GM18511 (cell line): Measurements from ENCODE around the gene RIPK4.

Experiments used
- ATAC-seq: cut with Tn5 transposase; IDR thresholded peaks from one replicate; pipeline ENCODE4 v1.9.1; 2021; ENCODE audit warnings: mild to moderate bottlenecking, moderate library complexity; ENCODE audit not compliant: unreplicated experiment

RIPK4 gene

GRCh38 chr21:41766883-41767605, at the start of gene RIPK4:
TSS of gene RIPK4 (minus strand) at chr21:41767052. CDS start at chr21:41767041, 11 bp downstream.
- ATAC-seq = peak; percentile 61

- ATAC-seq = no peak
These were observed 49.1 kb upstream of the RIPK4 start for GRCh38 chr21:41815652-41816582.

GRCh38 chr21:41813226-41813625, 46.4 kb upstream of the RIPK4 start:
- no peak for ATAC-seq

GRCh38 chr21:41812679-41813078, 45.8 kb upstream of the RIPK4 start:
- ATAC-seq = no peak

- ATAC-seq = no peak
These were observed 43.7 kb upstream of the RIPK4 start for GRCh38 chr21:41810597-41810932.

GRCh38 chr21:41809891-41810596, 43.2 kb upstream of the RIPK4 start:
- ATAC-seq = no peak

GRCh38 chr21:41808846-41809245, 42.0 kb upstream of the RIPK4 start:
- no peak for ATAC-seq

GRCh38 chr21:41808094-41808493, 41.2 kb upstream of the RIPK4 start:
- ATAC-seq = no peak

GRCh38 chr21:41806773-41807172, 39.9 kb upstream of the RIPK4 start:
- no peak for ATAC-seq

- ATAC-seq = no peak
These were observed 38.8 kb upstream of the RIPK4 start for GRCh38 chr21:41805643-41806042.

- ATAC-seq = no peak
These were observed 38.2 kb upstream of the RIPK4 start for GRCh38 chr21:41805038-41805437.

GRCh38 chr21:41804381-41804780, 37.5 kb upstream of the RIPK4 start:
- no peak for ATAC-seq

- ATAC-seq = no peak
These were observed 36.5 kb upstream of the RIPK4 start for GRCh38 chr21:41803316-41803715.

GRCh38 chr21:41802684-41803083, 35.8 kb upstream of the RIPK4 start:
- no peak for ATAC-seq

GRCh38 chr21:41802198-41802584, 35.3 kb upstream of the RIPK4 start:
- ATAC-seq = no peak

- ATAC-seq = no peak
These were observed 34.7 kb upstream of the RIPK4 start for GRCh38 chr21:41801321-41802197.

GRCh38 chr21:41800425-41801320, 33.8 kb upstream of the RIPK4 start:
- ATAC-seq = no peak

GRCh38 chr21:41799763-41800162, 32.9 kb upstream of the RIPK4 start:
- no peak for ATAC-seq

- no peak for ATAC-seq
These were observed 31.5 kb upstream of the RIPK4 start for GRCh38 chr21:41798326-41798725.
